ENCODE results near the gene KCNQ5. TPM values are rescaled to one million over a fixed set of nuclear protein-coding genes. Genes with fewer than 3 reads are reported as not detected.

KCNQ5 gene
- total and polyA plus RNA-seq, 2 of the 8 experiments (the other 6 are each of a cell fraction or from before 2014, with no cell fraction given) = 0.83 to 1.2 TPM

DNA sequence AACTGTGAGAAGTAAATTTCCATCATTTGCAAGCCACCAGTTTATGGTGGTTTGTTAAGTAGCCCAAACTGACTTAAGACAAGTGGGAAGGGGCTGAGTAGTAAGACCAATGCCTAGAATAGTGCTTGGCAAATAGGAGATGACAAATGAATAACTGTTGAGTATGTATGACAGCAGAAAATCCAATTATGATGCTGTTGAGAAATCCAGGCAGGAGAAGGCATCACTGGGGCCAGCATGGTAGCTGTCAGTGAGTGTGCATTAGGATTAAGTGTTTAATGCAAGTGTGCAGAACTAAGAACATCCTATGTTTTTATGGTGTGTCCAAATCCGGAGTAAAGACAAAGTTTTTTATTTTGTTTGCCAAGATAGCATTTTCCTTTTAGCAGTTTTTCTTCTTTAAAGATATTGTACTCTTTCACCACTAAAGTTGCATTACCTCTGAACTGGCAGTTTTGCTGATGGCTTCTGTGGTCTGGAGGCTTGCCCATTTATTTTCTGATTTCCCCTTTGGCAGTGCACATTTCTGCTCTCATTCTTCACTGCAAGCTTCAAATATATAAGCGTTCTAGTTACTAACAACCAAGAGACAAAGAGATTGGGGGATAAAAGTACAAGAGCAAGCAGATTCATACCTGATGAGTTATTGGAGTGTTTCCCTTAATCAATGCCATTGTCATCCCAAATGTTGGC, 289.7 kb downstream of the KCNQ5 start:
- Histone ChIP-seq H3K4ac (replicated peaks; ENCODE audit: insufficient read length, low read depth, low read length) (no peak overlapping the region), H4K91ac (replicated peaks; ENCODE audit: insufficient read length, low read length) (no peak overlapping the region), H3K36me3 (ENCODE audit: control insufficient read depth in 2 of 4, insufficient read depth in 4 of 4, low read length in 3 of 4) (no peaks in the 10 kb centered on the region), H2BK15ac (ENCODE audit: low read length) (no peak overlapping the region), H3K4me3 (ENCODE audit: extremely low read depth in 1 of 4, insufficient read depth in 2 of 4, low read depth in 3 of 4, low read length in 4 of 4) (no peak overlapping the region), H3K14ac (ENCODE audit: insufficient read length) (no peak overlapping the region), H4K20me1 (replicated peaks in 1 of 2; ENCODE audit: control insufficient read depth in 1 of 2, insufficient read depth in 2 of 2, low read length in 2 of 2) (no peaks in the 10 kb centered on the region), H3K9ac (replicated peaks in 1 of 4; ENCODE audit: extremely low read depth in 1 of 4, low read depth in 3 of 4, low read length in 3 of 4) (no peak overlapping the region), H3K79me1 (ENCODE audit: low read depth, low read length) (no peaks in the 10 kb centered on the region), H2BK5ac (ENCODE audit: low read depth, low read length) (no peak overlapping the region), H3K4me1 (replicated peaks in 1 of 4; ENCODE audit: control insufficient read depth in 3 of 4, insufficient read depth in 4 of 4, low read length in 3 of 4) (no peaks in the 10 kb centered on the region), H3K27ac (ENCODE audit: low read depth, low read length) (no peak overlapping the region), H2AFZ (ENCODE audit: low read length) (no peak overlapping the region), H3K79me2 (ENCODE audit: control insufficient read depth in 1 of 2, insufficient read depth in 2 of 2, low read length in 2 of 2) (no peaks in the 10 kb centered on the region), H3K23ac (ENCODE audit: insufficient read length) (no peak overlapping the region), H2BK12ac (ENCODE audit: low read depth, low read length) (no peak overlapping the region), H2AK5ac (ENCODE audit: low read depth, low read length) (no peak overlapping the region), H3K9me3 (ENCODE audit: insufficient read depth in 2 of 2, low read depth in 1 of 2, low read length in 1 of 2) (no peaks in the 10 kb centered on the region), H4K5ac (ENCODE audit: insufficient read length, low read depth, low read length) (no peak overlapping the region), H4K8ac (ENCODE audit: extremely low read depth, insufficient read depth, low read length) (no peak overlapping the region), H3K4me2 (ENCODE audit: insufficient read depth in 1 of 2, low read depth in 2 of 2, low read length in 2 of 2) (no peak overlapping the region), H3K23me2 (ENCODE audit: low read depth, low read length) (no peaks in the 10 kb centered on the region), H2BK120ac (replicated peaks; ENCODE audit: low read depth, low read length) (no peak overlapping the region), H3K56ac (replicated peaks; ENCODE audit: insufficient read length, low read depth, low read length) (no peak overlapping the region), H2BK20ac (ENCODE audit: low read length) (no peak overlapping the region), H3K18ac (ENCODE audit: extremely low read depth, low read length) (no peak overlapping the region), H3K27me3 (replicated peaks in 1 of 4; ENCODE audit: control insufficient read depth in 3 of 4, extremely low read depth in 1 of 4, insufficient read depth in 3 of 4, low read length in 3 of 4) (no peaks in the 10 kb centered on the region)
- FAIRE-seq (no peak), DNase-seq (ENCODE audit: low read depth in 1 of 2, low spot score in 2 of 2) (no peak)
- ChIA-PET POLR2A (ENCODE audit: partially characterized antibody) (no interaction called here), CTCF (ENCODE audit: partially characterized antibody) (no interaction called here)
- 93% methylated on average over 2 of the region's 2 CpGs; no CpG with 5 or more reads in 1 of the 2 experiments for WGBS, 2 experiments (ENCODE audit: extremely low coverage in 1 of 2, insufficient coverage in 1 of 2, insufficient read length in 1 of 2, insufficient replicate concordance in 2 of 2, low coverage in 1 of 2, low lambda C conversion rate in 2 of 2, missing lambda C conversion rate in 1 of 2)
- TF ChIP-seq EGR1 (IDR thresholded peaks at IDR 0.05; ENCODE audit: borderline replicate concordance, low read depth, low read length) (no peak), ZNF274 (IDR thresholded peaks at IDR 0.05; ENCODE audit: borderline replicate concordance, extremely low read depth, low read length) (no peak), NRF1 (IDR thresholded peaks at IDR 0.05; ENCODE audit: low read depth, low read length) (no peak), SP1 (IDR thresholded peaks at IDR 0.05; ENCODE audit: low read depth, low read length) (no peak), EZH2 (IDR thresholded peaks at IDR 0.05; ENCODE audit: low read depth, low read length, severe bottlenecking) (no peak), RXRA (IDR thresholded peaks at IDR 0.05; ENCODE audit: insufficient read depth, low read depth, low read length) (no peak), RFX5 (IDR thresholded peaks at IDR 0.05; ENCODE audit: borderline replicate concordance, low read depth, low read length) (no peak), SUZ12 (IDR thresholded peaks at IDR 0.05; ENCODE audit: low read length) (no peak), CBX5 (IDR thresholded peaks at IDR 0.05; ENCODE audit: low read depth, low read length) (no peak), FOSL1 (IDR thresholded peaks at IDR 0.05; ENCODE audit: insufficient read depth, low read depth, low read length) (no peak), TCF12 (IDR thresholded peaks at IDR 0.05; ENCODE audit: low read depth, low read length) (no peak), KDM1A (IDR thresholded peaks at IDR 0.05; ENCODE audit: borderline replicate concordance, low read length) (no peak), TEAD4 (IDR thresholded peaks at IDR 0.05; ENCODE audit: low read depth, low read length) (no peak)
- TF ChIP-seq, protein P1, sequence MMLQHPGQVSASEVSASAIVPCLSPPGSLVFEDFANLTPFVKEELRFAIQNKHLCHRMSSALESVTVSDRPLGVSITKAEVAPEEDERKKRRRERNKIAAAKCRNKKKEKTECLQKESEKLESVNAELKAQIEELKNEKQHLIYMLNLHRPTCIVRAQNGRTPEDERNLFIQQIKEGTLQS (IDR thresholded peaks at IDR 0.05; ENCODE audit: insufficient read depth, low read depth, low read length) = no peak

Measured in H1 (cell line).